Neural progenitor cell (in vitro differentiated cells): ENCODE measurements around the gene UBAC1.
"Not testable (repeated sequence)": the region's sequence is repeated elsewhere in the genome, so short reads cannot be mapped to it uniquely, and the experiment has no call there.

Source experiments
- EZH2 ChIP-seq: fragments of 200-600 bp; sonication (generic); IDR thresholded peaks from 2 replicates; pipeline ENCODE4 v1.6.1; 2017; ENCODE audit warnings: antibody characterized with exemption, mild to moderate bottlenecking, moderate library complexity
- EZH2phosphoT487 ChIP-seq: fragments of 200-600 bp; sonication (generic); IDR thresholded peaks from 2 replicates; pipeline ENCODE4 v1.6.1; 2017; ENCODE audit warnings: antibody characterized with exemption
- TF ChIP-seq, protein P1 (sequence below): fragments of 200-600 bp; sonication (generic); IDR thresholded peaks from 2 replicates; pipeline ENCODE4 v1.5.1; 2017; ENCODE audit warnings: antibody characterized with exemption, mild to moderate bottlenecking

DNA sequence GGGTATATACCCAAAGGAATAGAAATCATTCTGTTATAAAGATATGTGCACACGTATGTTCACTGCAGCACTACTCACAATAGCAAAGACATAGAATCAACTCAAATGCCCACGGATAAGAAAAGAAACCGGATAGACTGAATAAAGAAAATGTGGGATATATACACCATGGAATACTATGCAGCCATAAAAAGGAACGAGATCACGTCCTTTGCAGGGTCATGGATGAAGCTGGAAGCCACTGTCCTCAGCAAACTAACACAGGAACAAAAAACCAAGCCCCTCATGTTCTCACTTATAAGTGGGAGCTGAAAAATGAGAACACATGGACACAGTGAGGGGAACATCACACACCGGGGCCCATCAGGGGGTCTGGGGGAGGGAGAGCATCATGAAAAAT lies 17.6 kb downstream of the UBAC1 start:
- TF ChIP-seq, protein P1, sequence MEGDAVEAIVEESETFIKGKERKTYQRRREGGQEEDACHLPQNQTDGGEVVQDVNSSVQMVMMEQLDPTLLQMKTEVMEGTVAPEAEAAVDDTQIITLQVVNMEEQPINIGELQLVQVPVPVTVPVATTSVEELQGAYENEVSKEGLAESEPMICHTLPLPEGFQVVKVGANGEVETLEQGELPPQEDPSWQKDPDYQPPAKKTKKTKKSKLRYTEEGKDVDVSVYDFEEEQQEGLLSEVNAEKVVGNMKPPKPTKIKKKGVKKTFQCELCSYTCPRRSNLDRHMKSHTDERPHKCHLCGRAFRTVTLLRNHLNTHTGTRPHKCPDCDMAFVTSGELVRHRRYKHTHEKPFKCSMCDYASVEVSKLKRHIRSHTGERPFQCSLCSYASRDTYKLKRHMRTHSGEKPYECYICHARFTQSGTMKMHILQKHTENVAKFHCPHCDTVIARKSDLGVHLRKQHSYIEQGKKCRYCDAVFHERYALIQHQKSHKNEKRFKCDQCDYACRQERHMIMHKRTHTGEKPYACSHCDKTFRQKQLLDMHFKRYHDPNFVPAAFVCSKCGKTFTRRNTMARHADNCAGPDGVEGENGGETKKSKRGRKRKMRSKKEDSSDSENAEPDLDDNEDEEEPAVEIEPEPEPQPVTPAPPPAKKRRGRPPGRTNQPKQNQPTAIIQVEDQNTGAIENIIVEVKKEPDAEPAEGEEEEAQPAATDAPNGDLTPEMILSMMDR = not testable (repeated sequence)
- not testable (repeated sequence) for TF ChIP-seq EZH2phosphoT487, EZH2
